CD14-positive monocyte (primary cell): ENCODE results near the gene APOBEC4. TPM values are rescaled to one million over a fixed set of nuclear protein-coding genes. Genes with fewer than 3 reads are reported as not detected.

Source experiments
- DNase-seq, 3 donors: peaks; one replicate each; pipeline ENCODE4 v3.0.0-alpha.2; 2011 to 2022
- H2AFZ ChIP-seq: 2 replicates; pipeline ENCODE4 v1.6.0; 2012; ENCODE audit warnings: mild to moderate bottlenecking, low read depth, low read length, inconsistent platforms; ENCODE audit not compliant: insufficient read depth, poor library complexity, severe bottlenecking
- H3K27ac ChIP-seq, 2 donors: 1 replicate in 1 of 2; 2 replicates in 1 of 2; pipeline ENCODE4 v1.5.1; 2012 to 2013; ENCODE audit warnings: low read length in 2 of 2, control low read depth in 1 of 2, inconsistent platforms in 1 of 2, low read depth in 1 of 2, mild to moderate bottlenecking in 1 of 2
- H3K27me3 ChIP-seq, 2 donors: one replicate each; pipeline versions ENCODE4 v1.6.0 to v1.6.1; 2011 to 2013; ENCODE audit warnings: low read length in 2 of 2; ENCODE audit not compliant: control insufficient read depth in 2 of 2, insufficient read depth in 2 of 2
- H3K36me3 ChIP-seq, 2 donors: replicated peaks in 1 of 2; 1 replicate in 1 of 2; 2 replicates in 1 of 2; pipeline versions ENCODE4 v1.5.1 to v1.6.1; 2012 to 2013; ENCODE audit warnings: low read length in 2 of 2, control low read depth in 1 of 2, inconsistent platforms in 1 of 2, mild to moderate bottlenecking in 1 of 2; ENCODE audit not compliant: insufficient read depth in 2 of 2, control insufficient read depth in 1 of 2
- H3K4me1 ChIP-seq, 2 donors: 1 replicate in 1 of 2; 2 replicates in 1 of 2; pipeline versions ENCODE4 v1.5.1 to v1.6.1; 2012 to 2013; ENCODE audit warnings: low read length in 2 of 2, control low read depth in 1 of 2, inconsistent platforms in 1 of 2, mild to moderate bottlenecking in 1 of 2, moderate library complexity in 1 of 2; ENCODE audit not compliant: insufficient read depth in 2 of 2, control insufficient read depth in 1 of 2
- H3K4me2 ChIP-seq: replicated peaks from 2 replicates; pipeline ENCODE3; 2012; ENCODE audit warnings: low read length, moderate library complexity, mild to moderate bottlenecking; ENCODE audit not compliant: poor library complexity, severe bottlenecking; ENCODE audit errors: extremely low read depth
- H3K4me3 ChIP-seq, 3 experiments: fragments of 200-600 bp in 1 of 3; sonication (generic) in 1 of 3; replicated peaks in 1 of 3; 1 replicate in 2 of 3; 2 replicates in 1 of 3; pipeline ENCODE4 v1.5.1; 2011 to 2013; ENCODE audit warnings: low read length in 3 of 3, mild to moderate bottlenecking in 3 of 3, control low read depth in 2 of 3, low read depth in 2 of 3, inconsistent platforms in 1 of 3, moderate library complexity in 1 of 3
- H3K79me2 ChIP-seq: 2 replicates; pipeline ENCODE4 v1.6.0; 2012; ENCODE audit warnings: mild to moderate bottlenecking, control low read depth, inconsistent platforms, low read length, moderate library complexity; ENCODE audit not compliant: insufficient read depth
- H3K9ac ChIP-seq: 2 replicates; pipeline ENCODE4 v1.6.0; 2017; ENCODE audit warnings: low read length, mild to moderate bottlenecking; ENCODE audit not compliant: insufficient read depth, poor library complexity, severe bottlenecking
- H3K9me3 ChIP-seq, 2 donors: replicated peaks in 1 of 2; 1 replicate in 1 of 2; 2 replicates in 1 of 2; pipeline versions ENCODE4 v1.5.1 to v1.6.1; 2012 to 2013; ENCODE audit warnings: low read length in 2 of 2, control low read depth in 1 of 2; ENCODE audit not compliant: control insufficient read depth in 1 of 2, insufficient read depth in 1 of 2
- H4K20me1 ChIP-seq: 2 replicates; pipeline ENCODE4 v1.6.0; 2012; ENCODE audit warnings: mild to moderate bottlenecking, low read length, control low read depth, moderate library complexity; ENCODE audit not compliant: insufficient read depth
- H3K27ac Mint-ChIP-seq, 7 donors: one replicate each; pipeline ENCODE4 v1.8.0; 2020; ENCODE audit warnings: mild to moderate bottlenecking in 7 of 7, mixed read lengths in 7 of 7, moderate library complexity in 6 of 7, inconsistent platforms in 2 of 7
- H3K27me3 Mint-ChIP-seq, 3 donors: one replicate each; pipeline ENCODE4 v1.8.0; 2021 to 2022; ENCODE audit warnings: low read depth in 3 of 3, mild to moderate bottlenecking in 3 of 3, mixed read lengths in 3 of 3, moderate library complexity in 3 of 3, inconsistent platforms in 1 of 3
- H3K36me3 Mint-ChIP-seq, 2 donors: one replicate each; pipeline ENCODE4 v1.8.0; 2020; ENCODE audit warnings: mixed read lengths in 2 of 2, inconsistent platforms in 1 of 2, mild to moderate bottlenecking in 1 of 2
- H3K4me1 Mint-ChIP-seq: one replicate; pipeline ENCODE4 v1.8.0; 2020; ENCODE audit warnings: mild to moderate bottlenecking, mixed read lengths
- H3K4me3 Mint-ChIP-seq, 2 donors: one replicate each; pipeline ENCODE4 v1.8.0; 2020; ENCODE audit warnings: mild to moderate bottlenecking in 2 of 2, mixed read lengths in 2 of 2, moderate library complexity in 1 of 2
- H3K9me3 Mint-ChIP-seq, 7 donors: one replicate each; pipeline ENCODE4 v1.8.0; 2020 to 2022; ENCODE audit warnings: mixed read lengths in 7 of 7, mild to moderate bottlenecking in 6 of 7, moderate library complexity in 6 of 7, inconsistent platforms in 2 of 7
- WGBS: methylation state at CpG from one replicate; pipeline ENCODE4 v1.1.5; 2013; ENCODE audit warnings: missing lambda C conversion rate; ENCODE audit not compliant: insufficient coverage; 5-methylcytosine and 5-hydroxymethylcytosine counted together
- intact Hi-C, 2 donors: fragments of 100-400 bp; cut with micrococcal nuclease; formaldehyde crosslinking; loops; one replicate each; pipeline versions ENCODE4 v1.15.0 to v1.15.1; 2023
- polyA plus RNA-seq, 3 donors: library from polyadenylated mRNA; depleted of rRNA in 1 of 3; unstranded in 2 of 3; stranded (reverse) in 1 of 3; fragments of 300-500 nt in 2 of 3; fragments of >200 nt in 1 of 3; fragmentation: Illumina TruSeq in 2 of 3; gene quantifications; 1 replicate in 2 of 3; 2 replicates in 1 of 3; pipeline ENCODE4 v1.2.3, GENCODE V29; 2012 to 2021
- TF ChIP-seq, protein P1 (sequence below): fragments of 200-600 bp; IDR thresholded peaks from one replicate; pipeline ENCODE4 v1.8.0; 2022; ENCODE audit warnings: antibody characterized with exemption, mild to moderate bottlenecking

Gene APOBEC4
- polyA plus RNA-seq, 3 donors: not detected

DNA sequence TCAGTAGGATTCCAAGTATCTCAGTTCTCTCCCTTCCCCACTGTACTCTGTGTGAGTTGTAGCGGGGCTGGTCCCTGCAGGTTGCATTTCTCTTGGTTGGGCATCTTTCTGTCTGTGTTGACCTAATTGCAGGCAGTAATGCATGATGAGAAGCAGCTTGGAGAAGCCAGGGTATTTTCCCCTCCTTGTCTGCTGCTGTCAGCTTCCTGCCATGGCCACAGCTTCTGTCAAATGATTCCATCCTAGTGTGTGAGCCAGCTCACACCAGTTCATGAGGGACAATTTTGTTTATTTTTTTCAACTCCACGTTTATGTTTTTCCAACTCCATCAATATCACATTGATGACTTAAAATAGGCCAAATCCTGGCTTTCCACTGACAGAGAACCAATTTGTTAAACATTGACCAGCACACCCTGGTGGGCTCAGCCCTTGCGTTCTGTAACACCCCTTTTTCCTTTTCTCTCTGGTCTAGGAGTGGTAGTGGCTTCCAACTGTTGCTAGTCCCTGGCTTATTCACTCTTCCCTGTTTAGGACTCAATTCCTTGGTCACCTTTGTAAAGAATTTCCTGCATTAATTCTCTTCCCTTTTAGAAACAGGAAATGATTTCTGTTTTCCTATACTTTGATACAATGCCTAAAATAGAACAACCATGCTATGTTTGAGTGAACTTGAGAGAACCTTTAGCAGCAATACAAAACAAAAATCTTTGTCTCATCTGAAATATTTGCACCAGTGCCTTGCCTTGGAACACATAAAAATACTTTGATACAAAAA is 44.9 kb upstream of the APOBEC4 start:
- Mint-ChIP-seq H3K9me3 (peaks cover 0 to 1% (median 0%) of the 10 kb centered on the region in 7 donors), H3K27ac (no peak overlapping the region), H3K36me3 (no peaks in the 10 kb centered on the region), H3K4me1 (peaks cover 6% of the 10 kb centered on the region), H3K4me3 (no peak overlapping the region), H3K27me3 (no peaks in the 10 kb centered on the region)
- no peak overlapping the region for H3K9ac ChIP-seq
- no peaks in the 10 kb centered on the region for H3K9me3 ChIP-seq
- H3K4me2 ChIP-seq: no peak overlapping the region
- 100% methylated on average over 1 of the region's 3 CpGs for WGBS
- H3K27me3 ChIP-seq: no peaks in the 10 kb centered on the region
- TF ChIP-seq, protein P1, sequence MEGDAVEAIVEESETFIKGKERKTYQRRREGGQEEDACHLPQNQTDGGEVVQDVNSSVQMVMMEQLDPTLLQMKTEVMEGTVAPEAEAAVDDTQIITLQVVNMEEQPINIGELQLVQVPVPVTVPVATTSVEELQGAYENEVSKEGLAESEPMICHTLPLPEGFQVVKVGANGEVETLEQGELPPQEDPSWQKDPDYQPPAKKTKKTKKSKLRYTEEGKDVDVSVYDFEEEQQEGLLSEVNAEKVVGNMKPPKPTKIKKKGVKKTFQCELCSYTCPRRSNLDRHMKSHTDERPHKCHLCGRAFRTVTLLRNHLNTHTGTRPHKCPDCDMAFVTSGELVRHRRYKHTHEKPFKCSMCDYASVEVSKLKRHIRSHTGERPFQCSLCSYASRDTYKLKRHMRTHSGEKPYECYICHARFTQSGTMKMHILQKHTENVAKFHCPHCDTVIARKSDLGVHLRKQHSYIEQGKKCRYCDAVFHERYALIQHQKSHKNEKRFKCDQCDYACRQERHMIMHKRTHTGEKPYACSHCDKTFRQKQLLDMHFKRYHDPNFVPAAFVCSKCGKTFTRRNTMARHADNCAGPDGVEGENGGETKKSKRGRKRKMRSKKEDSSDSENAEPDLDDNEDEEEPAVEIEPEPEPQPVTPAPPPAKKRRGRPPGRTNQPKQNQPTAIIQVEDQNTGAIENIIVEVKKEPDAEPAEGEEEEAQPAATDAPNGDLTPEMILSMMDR: no peak
- no peak overlapping the region for H3K27ac ChIP-seq
- no peaks in the 10 kb centered on the region for H3K4me1 ChIP-seq
- no peaks in the 10 kb centered on the region for H3K36me3 ChIP-seq
- DNase-seq: no peak
- H3K79me2 ChIP-seq: no peaks in the 10 kb centered on the region
- intact Hi-C loops: no loop called here
- H2AFZ ChIP-seq: no peak overlapping the region
- no peak overlapping the region for H3K4me3 ChIP-seq
- H4K20me1 ChIP-seq: no peaks in the 10 kb centered on the region

DNA sequence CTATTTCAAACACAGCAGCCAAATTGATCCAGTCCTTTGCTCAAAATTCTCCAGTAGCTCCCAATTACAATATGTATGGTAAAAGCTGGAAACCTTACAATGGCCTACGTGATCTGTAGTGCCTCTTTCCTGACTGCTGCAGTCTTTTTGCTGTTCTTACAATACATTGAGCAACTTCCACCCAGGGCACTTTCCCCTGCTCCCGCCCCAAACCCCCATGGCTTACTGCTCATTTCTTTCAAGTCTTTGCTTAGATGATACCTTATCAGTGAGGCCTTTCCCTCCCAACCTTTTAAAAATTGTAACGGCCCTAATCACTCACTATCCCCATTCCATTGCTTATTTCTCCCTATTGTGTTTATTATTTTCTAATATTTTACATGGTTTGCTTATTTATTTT is 43.9 kb upstream of the APOBEC4 start:
- no peak overlapping the region for H3K4me3 Mint-ChIP-seq
- no peak overlapping the region for H3K27ac Mint-ChIP-seq
- Histone ChIP-seq H3K9ac (no peak overlapping the region), H3K4me3 (no peak overlapping the region), H3K4me1 (no peaks in the 10 kb centered on the region), H3K36me3 (no peaks in the 10 kb centered on the region), H4K20me1 (no peaks in the 10 kb centered on the region), H3K9me3 (no peaks in the 10 kb centered on the region), H3K27me3 (no peaks in the 10 kb centered on the region), H3K4me2 (no peak overlapping the region), H2AFZ (peak overlapping the region; percentile 10), H3K27ac (no peak overlapping the region), H3K79me2 (no peaks in the 10 kb centered on the region)
- no peaks in the 10 kb centered on the region for H3K36me3 Mint-ChIP-seq
- H3K4me1 Mint-ChIP-seq: peaks cover 6% of the 10 kb centered on the region
- DNase-seq: no peak
- 71% methylated on average over 1 of the region's 3 CpGs for WGBS
- H3K27me3 Mint-ChIP-seq: no peaks in the 10 kb centered on the region
- intact Hi-C loops: no loop called here
- H3K9me3 Mint-ChIP-seq: no peaks in the 10 kb centered on the region
- TF ChIP-seq, protein P1: no peak
